NCI-H526 treated with DMSO at 0.1 percent for 48 hours (cell line): ENCODE data around the gene GFER.
"Not testable (repeated sequence)": the region's sequence is repeated elsewhere in the genome, so short reads cannot be mapped to it uniquely, and the experiment has no call there.

ENCODE experiments used
- DNase-seq: peaks from one replicate; lab custom pipeline; 2025; lab: John Stamatoyannopoulos, UW

GFER gene

DNA sequence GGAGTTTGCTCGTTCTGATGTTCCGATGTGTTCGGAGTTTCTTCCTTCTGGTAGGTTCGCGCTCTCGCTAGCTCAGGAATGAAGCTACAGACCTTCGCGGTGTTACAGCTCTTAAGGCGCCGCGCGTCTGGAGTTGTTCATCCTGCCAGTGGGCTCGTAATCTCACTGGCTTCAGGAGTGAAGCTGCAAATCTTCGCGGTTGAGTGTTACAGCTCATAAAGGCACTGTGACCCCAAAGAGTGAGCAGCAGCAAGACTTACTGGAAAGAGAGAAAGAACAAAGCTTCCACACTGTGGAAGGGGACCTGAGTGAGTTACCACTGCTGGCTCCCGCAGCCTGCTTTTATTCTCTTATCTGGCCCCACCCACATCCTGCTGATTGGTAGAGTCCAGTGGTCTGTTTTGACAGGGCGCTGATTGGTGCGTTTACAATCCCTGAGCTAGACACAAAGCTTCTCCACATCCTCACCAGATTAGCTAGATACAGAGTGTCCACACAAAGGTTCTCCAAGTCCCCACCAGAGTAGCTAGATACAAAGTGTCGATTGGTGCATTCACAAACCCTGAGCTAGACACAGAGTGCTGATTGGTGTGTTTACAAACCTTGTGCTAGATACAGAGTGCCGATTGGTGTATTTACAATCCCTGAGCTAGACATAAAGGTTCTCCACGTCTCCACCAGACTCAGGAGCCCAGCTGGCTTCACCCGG lies 26.4 kb upstream of the GFER start:
- DNase-seq = not testable (repeated sequence)

- DNase-seq = not testable (repeated sequence)
Measured at GRCh38 chr16:1958143-1958491, 25.9 kb upstream of the GFER start.

- no peak for DNase-seq
Measured at GRCh38 chr16:1958715-1959268, 25.2 kb upstream of the GFER start.

- peak; percentile 53 for DNase-seq
Measured at GRCh38 chr16:1959269-1960039, 24.5 kb upstream of the GFER start, which contains the start of gene NDUFB10. NDUFB10 (plus strand) TSS chr16:1959538; CDS start chr16:1959625, 87 bp downstream.

DNA sequence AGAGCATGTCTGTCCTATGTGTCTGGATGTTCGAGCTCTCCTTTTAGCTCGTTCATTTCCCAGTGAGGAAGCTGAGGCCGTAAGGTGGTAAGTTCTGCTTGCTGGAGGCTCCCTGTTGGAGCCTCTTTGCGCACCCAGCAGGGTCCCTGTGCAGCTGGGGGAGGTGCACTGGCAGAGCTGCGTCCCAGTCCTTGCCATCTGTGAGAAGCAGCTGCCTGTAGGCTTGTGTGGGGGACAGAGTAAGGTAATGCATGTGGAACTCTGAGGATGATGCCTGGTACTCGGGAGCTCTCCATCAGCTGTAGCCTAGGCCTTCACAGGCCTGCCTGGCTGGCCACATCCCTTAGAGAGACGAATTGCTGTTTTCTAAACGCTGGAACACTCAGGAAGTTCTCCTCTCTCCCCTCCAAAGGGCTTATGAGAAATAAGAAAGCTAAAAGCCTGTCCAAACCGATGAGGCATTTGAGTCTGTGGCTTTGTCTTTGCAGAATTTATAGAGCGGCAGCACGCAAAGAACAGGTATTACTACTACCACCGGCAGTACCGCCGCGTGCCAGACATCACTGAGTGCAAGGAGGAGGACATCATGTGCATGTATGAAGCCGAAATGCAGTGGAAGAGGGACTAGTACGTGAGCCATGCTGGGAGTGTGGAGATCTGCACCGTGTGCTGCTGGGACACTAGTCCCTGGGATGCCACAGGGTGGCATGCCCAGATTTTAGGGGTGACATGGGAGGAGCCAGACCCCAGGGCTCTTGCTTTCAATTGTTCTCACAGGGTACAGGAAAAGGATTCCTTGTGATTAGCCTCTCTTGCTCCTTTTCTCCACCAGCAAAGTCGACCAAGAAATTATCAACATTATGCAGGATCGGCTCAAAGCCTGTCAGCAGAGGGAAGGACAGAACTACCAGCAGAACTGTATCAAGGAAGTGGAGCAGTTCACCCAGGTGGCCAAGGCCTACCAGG lies 23.0 kb upstream of the GFER start:
- peak; percentile 41 for DNase-seq

- no peak for DNase-seq
Measured at GRCh38 chr16:1961651-1962067, 22.3 kb upstream of the GFER start.

DNA sequence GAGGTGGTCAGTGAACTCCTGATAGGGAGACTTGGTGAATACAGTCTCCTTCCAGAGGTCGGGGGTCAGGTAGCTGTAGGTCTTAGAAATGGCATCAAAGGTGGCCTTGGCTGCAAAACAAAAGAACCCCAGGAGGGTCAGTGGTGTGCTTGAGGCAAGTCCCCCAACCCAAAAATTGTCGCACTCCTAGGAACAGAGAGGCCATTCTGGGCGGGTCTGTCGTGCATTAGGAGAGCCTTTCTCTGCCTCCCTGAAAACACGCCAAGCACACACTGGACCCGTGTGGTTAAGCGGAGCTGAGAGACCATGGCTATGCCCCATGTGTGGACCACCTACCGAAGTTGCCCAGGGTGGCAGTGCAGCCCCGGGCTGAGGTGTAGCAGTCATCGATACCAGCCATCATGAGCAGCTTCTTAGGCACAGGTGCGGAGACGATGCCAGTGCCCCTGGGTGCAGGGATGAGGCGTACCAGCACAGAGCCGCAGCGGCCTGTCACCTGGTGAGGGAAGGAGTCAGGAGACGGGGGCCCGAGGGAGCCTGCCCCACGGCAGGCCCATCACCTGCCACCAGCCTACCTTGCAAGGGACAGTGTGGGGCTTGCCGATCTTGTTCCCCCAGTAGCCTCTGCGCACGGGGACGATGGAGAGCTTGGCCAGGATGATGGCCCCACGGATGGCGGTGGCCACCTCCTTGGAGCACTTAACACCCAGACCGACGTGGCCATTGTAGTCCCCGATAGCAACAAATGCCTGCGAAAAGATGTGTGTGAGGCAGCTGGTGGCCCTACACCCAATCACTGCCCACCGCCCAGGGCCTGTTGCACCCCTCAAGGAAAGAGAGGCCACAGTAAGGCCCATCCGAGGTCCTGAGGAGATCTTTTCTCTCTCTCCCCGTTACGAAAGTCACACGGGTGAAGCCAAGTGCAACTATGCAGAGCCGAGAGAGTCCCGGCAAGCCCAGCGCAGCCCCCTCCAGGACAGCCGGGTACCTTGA lies 21.5 kb upstream of the GFER start:
- DNase-seq = not testable (repeated sequence)

DNA sequence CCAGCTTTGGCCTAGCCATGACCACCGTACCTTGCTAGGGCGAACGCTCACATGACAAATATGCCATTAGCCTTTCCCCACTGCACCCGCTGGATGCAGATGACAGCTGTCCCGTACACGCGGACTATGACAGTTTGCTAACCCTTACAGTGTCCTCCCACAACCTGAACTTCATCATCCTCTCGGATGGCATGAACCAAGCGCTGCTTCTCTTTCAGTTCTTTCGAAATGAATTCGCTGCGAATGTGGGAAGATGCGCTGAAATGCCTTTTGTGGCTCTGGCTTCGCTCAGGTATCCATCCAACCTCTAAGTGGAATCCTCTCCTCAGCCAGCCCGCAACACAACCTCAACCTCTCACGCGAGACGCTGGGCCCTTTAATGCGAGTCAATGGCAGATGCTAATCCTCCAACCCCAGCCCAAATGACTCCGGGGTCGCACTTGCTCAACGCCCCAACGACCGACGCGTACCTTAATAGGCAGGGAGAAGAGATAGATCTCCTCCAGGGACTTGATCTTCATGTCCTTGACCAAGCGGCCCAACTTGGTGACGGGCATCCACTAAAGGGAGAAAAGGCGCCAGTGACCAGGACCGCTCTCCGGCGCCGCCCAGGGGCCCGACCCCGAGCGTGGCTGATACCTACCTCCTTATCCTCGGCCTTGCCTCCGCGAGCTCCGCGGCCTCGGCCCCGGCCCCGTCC lies 20.0 kb upstream of the GFER start:
- DNase-seq = no peak

- peak; percentile 93 for DNase-seq
Measured at GRCh38 chr16:1964506-1965395, 19.2 kb upstream of the GFER start, which contains the start of gene RPS2. RPS2 (minus strand) TSS chr16:1964826; CDS start chr16:1964625, 201 bp downstream.

DNA sequence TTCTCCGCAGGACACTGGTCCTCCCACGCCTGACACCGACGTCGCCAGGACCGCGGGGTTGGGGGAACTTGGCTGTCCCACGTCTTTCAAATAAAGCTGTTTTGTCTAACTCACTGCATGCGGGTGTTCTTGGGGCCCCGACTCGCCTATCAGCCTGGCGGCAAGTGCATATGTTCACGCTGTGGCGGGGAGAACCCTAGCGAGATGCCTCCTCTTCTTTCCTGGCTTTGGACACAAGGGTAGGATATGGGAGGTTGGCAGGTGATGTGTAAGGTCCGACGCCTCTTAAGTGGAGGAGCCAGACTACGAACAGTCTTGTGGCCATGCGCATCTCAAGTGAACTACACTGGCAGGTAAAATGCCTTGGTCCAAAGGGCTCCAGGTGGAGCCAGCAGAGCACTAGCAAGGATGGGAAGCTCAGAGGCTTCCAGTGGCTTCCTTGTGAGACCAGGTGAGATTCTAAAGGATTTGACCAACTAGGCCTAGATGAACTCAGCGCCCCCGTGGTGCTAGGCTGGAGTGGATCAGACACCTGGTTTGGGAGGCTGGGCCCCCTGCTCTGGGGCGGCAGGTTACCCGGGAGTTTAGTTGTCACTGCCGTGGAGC lies 18.5 kb upstream of the GFER start:
- no peak for DNase-seq

DNA sequence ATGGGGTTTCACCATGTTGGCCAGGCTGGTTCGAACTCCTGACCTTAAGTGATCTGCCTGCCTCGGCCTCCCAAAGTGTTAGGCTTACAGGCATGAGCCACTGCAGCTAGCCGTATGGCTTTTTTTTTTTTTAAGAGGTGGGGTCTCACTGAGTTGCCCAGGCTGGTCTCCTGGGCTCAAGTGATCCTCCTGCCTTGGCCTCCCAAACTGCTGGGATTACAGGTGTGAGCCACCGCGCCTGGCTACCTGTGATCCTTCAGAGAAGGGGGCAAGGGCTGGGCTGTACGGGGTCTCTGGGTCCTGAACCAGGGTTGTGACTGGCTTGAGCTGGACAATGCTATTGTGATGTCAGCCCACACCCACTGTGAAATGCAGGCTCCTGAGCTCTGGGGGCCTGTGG lies 17.5 kb upstream of the GFER start, which contains the start of gene RNF151:
RNF151 (plus strand) TSS at position 397 of the 400 bp plus-strand sequence. CDS start 26 bp downstream, outside the sequence.
- no peak for DNase-seq

- DNase-seq = no peak
Measured at GRCh38 chr16:1968146-1968953, 15.6 kb upstream of the GFER start.

- DNase-seq = peak; percentile 75
Measured at GRCh38 chr16:1971796-1972489, 12.1 kb upstream of the GFER start, which contains the start of gene TBL3. TBL3 (plus strand) TSS chr16:1972053; CDS start chr16:1972165, 112 bp downstream.

DNA sequence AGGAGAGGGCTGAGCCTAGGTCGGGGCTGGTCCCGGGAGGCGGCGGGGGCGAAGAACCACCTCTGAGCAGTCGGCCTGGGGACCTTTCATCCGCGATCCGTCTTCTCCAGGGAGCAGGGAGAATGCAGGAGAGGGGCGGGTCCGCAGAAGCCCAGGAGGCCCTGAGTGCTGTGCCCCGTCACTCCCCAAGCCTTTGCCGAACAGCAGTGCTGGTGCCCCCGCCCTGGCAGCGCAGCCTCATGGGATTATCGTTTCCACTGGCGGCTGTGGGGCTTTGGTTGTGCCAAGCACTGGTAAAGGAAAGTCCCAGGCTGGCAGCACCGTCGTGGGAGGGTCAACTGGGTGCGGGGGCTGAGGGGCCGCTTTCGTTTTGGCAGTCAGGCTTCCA lies 11.5 kb upstream of the GFER start:
- DNase-seq = no peak

DNA sequence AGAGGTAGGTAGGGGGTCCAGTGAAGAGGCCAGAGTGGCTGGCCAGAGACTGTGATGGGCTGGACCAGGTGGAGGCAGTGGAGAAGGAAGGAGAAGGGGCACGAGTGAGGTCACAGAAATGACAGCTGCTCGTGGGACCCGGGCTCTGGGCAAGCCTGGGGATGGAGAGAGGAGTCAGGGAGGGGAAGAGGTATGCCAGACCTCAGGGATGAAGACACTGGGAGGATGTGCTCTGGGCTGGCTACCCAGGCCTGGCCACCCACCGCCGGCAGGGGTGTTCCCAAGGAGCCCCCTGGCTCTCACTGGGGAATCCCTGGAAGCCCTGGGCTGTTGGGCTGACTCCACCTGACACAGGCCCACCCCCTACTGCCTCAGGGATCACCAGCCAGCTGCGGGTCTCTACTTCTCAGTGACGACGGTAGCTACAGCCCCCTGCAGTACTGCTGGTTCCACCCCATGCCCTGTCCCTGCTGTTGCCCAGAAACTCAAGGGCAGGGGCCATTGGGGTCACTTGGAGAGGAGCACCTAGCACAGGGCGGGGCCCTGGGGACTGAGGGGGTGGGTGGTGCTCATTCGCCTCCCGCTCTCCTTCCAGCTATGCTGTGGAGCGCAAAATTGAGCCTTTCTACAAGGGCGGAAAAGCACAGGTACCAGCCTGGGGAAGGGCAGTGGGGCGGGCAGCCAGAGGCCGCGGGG lies 10.4 kb upstream of the GFER start:
- no peak for DNase-seq
